Measurements from ENCODE around the gene THAP11. TPM values are rescaled to one million over a fixed set of nuclear protein-coding genes. Genes with fewer than 3 reads are reported as not detected.
A peak's percentile ranks its signal among the peaks of the same experiment; 100 is the strongest.

Gene THAP11
- polyA plus RNA-seq, 1 of the 3 experiments (the other 2 are of a cell fraction): 34.8 TPM

GRCh38 chr16:67853670-67854069 is 11.6 kb downstream of the THAP11 start (continued):
- TF ChIP-seq FOSL2 (IDR thresholded peaks at IDR 0.05; ENCODE audit: borderline replicate concordance, low read depth): no peak
- TF ChIP-seq SIN3A (IDR thresholded peaks at IDR 0.05; ENCODE audit: borderline replicate concordance, low read depth, low read length): no peak
- no peak for TF ChIP-seq RXRA (IDR thresholded peaks at IDR 0.05; ENCODE audit: borderline replicate concordance, low read depth)

GRCh38 chr16:67855789-67856188 is 13.7 kb downstream of the THAP11 start:
- Histone ChIP-seq H3K4me1 (ENCODE audit: control insufficient read depth in 1 of 2, insufficient read depth in 2 of 2, low read depth in 1 of 2, low read length in 1 of 2) (peaks cover 2 to 8% of the 10 kb centered on the region in 2 experiments; a peak in 2 of 4 replicates), H3K9me3 (no peaks in the 10 kb centered on the region), H3K27ac (ENCODE audit: low read depth in 2 of 2, low read length in 1 of 2) (no peak overlapping the region), H2AFZ (ENCODE audit: low read depth) (no peak overlapping the region), H3K4me3 (ENCODE audit: low read depth in 2 of 2, low read length in 1 of 2) (no peak overlapping the region), H3K27me3 (ENCODE audit: insufficient read depth) (no peaks in the 10 kb centered on the region), H3K79me2 (ENCODE audit: insufficient read depth) (peaks cover 100% of the 10 kb centered on the region), H3K9ac (no peak overlapping the region), H3K4me2 (no peak overlapping the region), H3K9me2 (no peaks in the 10 kb centered on the region), H3K36me3 (replicated peaks in 1 of 2; ENCODE audit: control insufficient read depth in 1 of 2, insufficient read depth in 2 of 2, low read length in 1 of 2) (peaks cover 4 to 12% of the 10 kb centered on the region in 2 experiments), H3F3A (replicated peaks; ENCODE audit: insufficient read depth) (peaks cover 12% of the 10 kb centered on the region), H4K20me1 (ENCODE audit: insufficient read depth) (peaks cover 99% of the 10 kb centered on the region)
- POLR2A ChIA-PET: interaction anchor here (1.7 kb wide), 1 partner anchor 22 kb away, joined by 3 read pairs; no protein-coding TSS in a partner anchor
- TF ChIP-seq FOSL2 (IDR thresholded peaks at IDR 0.05; ENCODE audit: borderline replicate concordance, low read depth): no peak
- 90% methylated on average over 10 of the region's 10 CpGs for WGBS (ENCODE audit: low lambda C conversion rate)
- DNase-seq: no peak
- CTCF ChIA-PET: interaction anchor here (0.6 to 2.0 kb wide), 5 partner anchors 28 to 597 kb away, joined by 3 to 10 read pairs (median 4); partner anchors contain the start of gene NRN1L

GRCh38 chr16:67856927-67857546 is 14.9 kb downstream of the THAP11 start:
- H3K9me2 ChIP-seq: no peaks in the 10 kb centered on the region
- POLR2A ChIA-PET: no interaction called here
- H3K27ac ChIP-seq (ENCODE audit: low read depth in 2 of 2, low read length in 1 of 2): peak overlapping the region in 1 of 2 experiments; percentile 90; a peak in 2 of 4 replicates
- H3K9ac ChIP-seq: peak overlapping the region; percentile 39; the same call in 1 of the 2 replicates
- H3F3A ChIP-seq (replicated peaks; ENCODE audit: insufficient read depth): peaks cover 12% of the 10 kb centered on the region
- DNase-seq: no peak
- H3K4me1 ChIP-seq (ENCODE audit: control insufficient read depth in 1 of 2, insufficient read depth in 2 of 2, low read depth in 1 of 2, low read length in 1 of 2): peaks cover 2 to 8% of the 10 kb centered on the region in 2 experiments; a peak in 2 of 4 replicates
- peaks cover 100% of the 10 kb centered on the region for H3K79me2 ChIP-seq (ENCODE audit: insufficient read depth)
- H4K20me1 ChIP-seq (ENCODE audit: insufficient read depth): peaks cover 99% of the 10 kb centered on the region
- no peak overlapping the region for H2AFZ ChIP-seq (ENCODE audit: low read depth)
- H3K36me3 ChIP-seq (replicated peaks in 1 of 2; ENCODE audit: control insufficient read depth in 1 of 2, insufficient read depth in 2 of 2, low read length in 1 of 2): peaks cover 12 to 18% of the 10 kb centered on the region in 2 experiments
- no peaks in the 10 kb centered on the region for H3K9me3 ChIP-seq
- H3K27me3 ChIP-seq (ENCODE audit: insufficient read depth): no peaks in the 10 kb centered on the region
- peak overlapping the region; percentile 46; the same call in 1 of the 2 replicates for H3K4me2 ChIP-seq
- H3K4me3 ChIP-seq (ENCODE audit: low read depth in 2 of 2, low read length in 1 of 2): no peak overlapping the region
- CTCF ChIA-PET: interaction anchor here (1.2 kb wide), 1 partner anchor 41 kb away, joined by 6 read pairs; no protein-coding TSS in a partner anchor
- 96% methylated on average over 5 of the region's 5 CpGs for WGBS (ENCODE audit: low lambda C conversion rate)
- TF ChIP-seq USF2 (IDR thresholded peaks at IDR 0.05; ENCODE audit: borderline replicate concordance, low read depth, low read length): no peak
- no peak for TF ChIP-seq FOSL2 (IDR thresholded peaks at IDR 0.05; ENCODE audit: borderline replicate concordance, low read depth)
- TF ChIP-seq IRF3 (IDR thresholded peaks at IDR 0.05; ENCODE audit: low read depth, low read length): no peak
- TF ChIP-seq EZH2phosphoT487 (IDR thresholded peaks at IDR 0.05; ENCODE audit: borderline replicate concordance, low read depth): no peak
- TF ChIP-seq FOXM1 (IDR thresholded peaks at IDR 0.05; ENCODE audit: low read depth): no peak
- no peak for TF ChIP-seq TCF12 (IDR thresholded peaks at IDR 0.05)
- TF ChIP-seq NRF1 (IDR thresholded peaks at IDR 0.05; ENCODE audit: low read depth, low read length): no peak
- no peak for TF ChIP-seq ELF1 (IDR thresholded peaks at IDR 0.05)
- TF ChIP-seq MEF2A (IDR thresholded peaks at IDR 0.05; ENCODE audit: borderline replicate concordance, low read depth): no peak
- TF ChIP-seq USF1 (IDR thresholded peaks at IDR 0.05; ENCODE audit: borderline replicate concordance, low read depth): no peak
- TF ChIP-seq RXRA (IDR thresholded peaks at IDR 0.05; ENCODE audit: borderline replicate concordance, low read depth): no peak
- no peak for TF ChIP-seq TAF1 (IDR thresholded peaks at IDR 0.05; ENCODE audit: borderline replicate concordance, low read depth, low read length)
- TF ChIP-seq NFIC (IDR thresholded peaks at IDR 0.05; ENCODE audit: borderline replicate concordance): no peak
